HG02571 (cell line): ENCODE measurements around the gene GALNT14.

Experiments
- ATAC-seq: cut with Tn5 transposase; IDR thresholded peaks from one replicate; pipeline ENCODE4 v1.9.1; 2021; ENCODE audit warnings: mild to moderate bottlenecking, moderate library complexity; ENCODE audit not compliant: unreplicated experiment

GALNT14 gene

GRCh38 chr2:31136000-31136399, 2.2 kb downstream of the GALNT14 start:
- ATAC-seq: no peak

DNA sequence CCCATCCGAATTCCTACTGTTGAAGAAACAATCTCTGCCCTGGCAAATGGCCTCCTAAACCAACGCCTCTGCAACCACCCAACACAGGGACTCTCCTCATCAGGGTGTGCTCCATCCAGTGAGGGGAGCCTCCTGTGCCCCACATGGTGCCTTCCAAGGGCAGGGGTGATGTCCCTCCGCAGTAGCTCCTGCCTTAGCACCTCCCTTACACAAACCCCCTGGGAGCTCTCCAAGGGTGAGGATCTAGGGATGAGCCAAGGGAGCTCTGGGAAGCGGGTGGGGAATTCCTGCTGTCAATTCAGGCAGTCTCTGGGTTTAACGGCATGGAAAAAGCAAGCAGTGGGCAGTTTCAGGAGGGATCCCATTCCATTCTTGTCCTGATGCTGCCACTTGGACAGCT, 3.8 kb downstream of the GALNT14 start:
- ATAC-seq: no peak

- ATAC-seq: no peak
These were observed 5.5 kb downstream of the GALNT14 start for GRCh38 chr2:31132786-31133185.

- ATAC-seq: no peak
These were observed 6.4 kb downstream of the GALNT14 start for GRCh38 chr2:31131871-31132270.

DNA sequence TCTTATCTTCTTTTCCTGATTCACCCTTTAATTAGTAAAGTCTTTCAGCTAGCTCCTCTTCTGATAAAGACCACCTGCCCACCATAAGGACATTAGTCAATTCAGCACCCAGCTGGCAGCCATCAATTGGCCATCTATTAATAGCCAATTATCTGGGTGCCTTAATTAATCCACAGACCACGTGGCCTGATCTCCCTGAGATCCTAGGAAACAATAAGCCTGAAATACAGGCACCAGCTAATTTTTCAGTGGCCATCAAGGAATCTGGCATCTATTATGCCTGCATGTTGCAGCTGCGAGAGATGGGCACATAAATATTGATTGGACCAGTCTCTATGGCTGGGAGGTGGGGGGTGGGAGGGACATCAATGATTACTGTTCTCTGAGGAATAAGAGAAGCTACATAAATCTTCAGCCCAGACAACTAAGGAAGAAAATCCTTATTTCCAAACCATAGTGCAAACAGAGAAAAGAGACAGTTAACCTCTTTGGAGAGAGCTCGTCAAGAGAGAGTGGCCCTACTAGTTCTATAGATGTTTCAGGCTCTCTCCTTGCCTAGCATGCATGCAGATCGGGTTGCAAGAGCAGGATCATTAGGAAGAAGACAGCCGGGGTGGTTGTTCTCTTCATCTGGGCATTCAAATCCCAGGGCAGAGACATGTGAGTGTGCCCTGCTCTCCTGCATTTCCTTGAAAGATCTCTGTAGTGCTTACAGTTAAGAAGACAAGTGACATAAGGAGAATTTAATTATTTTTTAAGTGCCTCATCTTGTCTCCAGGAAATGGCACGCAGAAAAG, 8.7 kb downstream of the GALNT14 start:
- ATAC-seq: no peak

- no peak for ATAC-seq
These were observed 10.3 kb downstream of the GALNT14 start for GRCh38 chr2:31127931-31128330.

DNA sequence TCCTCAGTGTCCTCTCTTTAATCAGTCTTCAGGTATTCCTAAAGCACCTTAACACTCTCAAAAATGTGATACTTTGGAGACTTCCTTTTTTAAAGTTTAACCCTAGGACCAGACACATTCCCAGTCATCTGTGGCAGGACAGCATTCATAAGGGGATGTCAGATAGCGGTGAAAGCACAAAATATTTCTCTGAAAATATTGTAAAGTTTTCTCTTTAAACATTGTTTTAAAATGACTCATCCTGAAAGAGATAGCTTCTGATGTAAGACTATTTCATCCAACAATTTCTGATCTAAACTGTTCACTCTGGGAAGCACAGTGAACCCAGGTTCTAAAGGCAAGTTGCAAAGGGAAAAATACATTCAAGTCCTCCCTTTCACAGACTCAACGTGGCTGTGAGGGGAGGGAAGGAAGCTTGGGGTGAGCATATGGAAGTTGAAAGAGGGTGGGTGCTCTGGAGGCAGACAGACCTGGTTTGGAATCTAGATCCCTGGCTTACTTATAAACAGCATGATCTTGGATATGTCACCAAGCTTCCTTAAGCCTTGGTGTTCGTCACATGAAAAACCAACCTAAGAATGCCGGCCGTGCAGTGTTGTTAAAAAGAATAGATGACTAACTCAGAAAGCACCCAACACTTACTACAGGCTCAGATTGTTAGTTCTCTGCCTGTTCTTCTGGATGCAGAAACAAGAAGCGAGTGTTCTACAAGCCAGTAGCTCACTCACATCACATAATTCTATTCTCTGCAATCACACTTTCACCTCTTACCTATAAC, 12.1 kb downstream of the GALNT14 start:
- ATAC-seq: no peak

GRCh38 chr2:31124904-31125303, 13.3 kb downstream of the GALNT14 start:
- ATAC-seq: no peak

DNA sequence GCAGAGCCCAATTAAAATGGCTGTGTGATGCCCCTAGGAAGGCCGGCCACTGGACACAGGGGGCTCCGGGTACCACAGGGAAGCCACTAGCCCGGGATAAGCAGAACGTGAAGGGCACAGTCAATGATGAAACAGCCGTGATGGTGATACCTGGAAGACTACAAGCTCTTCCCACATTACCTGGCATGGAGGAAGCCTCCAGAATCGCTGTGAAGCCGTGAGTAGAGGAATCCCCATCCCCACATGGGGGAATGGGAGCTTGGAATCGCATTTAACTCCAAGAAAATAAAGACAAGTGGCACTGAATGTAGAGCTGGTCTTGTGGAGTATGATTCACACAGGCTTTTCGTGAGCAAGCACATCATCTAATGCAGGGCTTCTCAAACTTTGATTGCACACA, 16.1 kb downstream of the GALNT14 start:
- ATAC-seq: no peak

- ATAC-seq: no peak
These were observed 24.5 kb downstream of the GALNT14 start for GRCh38 chr2:31113765-31114164.

DNA sequence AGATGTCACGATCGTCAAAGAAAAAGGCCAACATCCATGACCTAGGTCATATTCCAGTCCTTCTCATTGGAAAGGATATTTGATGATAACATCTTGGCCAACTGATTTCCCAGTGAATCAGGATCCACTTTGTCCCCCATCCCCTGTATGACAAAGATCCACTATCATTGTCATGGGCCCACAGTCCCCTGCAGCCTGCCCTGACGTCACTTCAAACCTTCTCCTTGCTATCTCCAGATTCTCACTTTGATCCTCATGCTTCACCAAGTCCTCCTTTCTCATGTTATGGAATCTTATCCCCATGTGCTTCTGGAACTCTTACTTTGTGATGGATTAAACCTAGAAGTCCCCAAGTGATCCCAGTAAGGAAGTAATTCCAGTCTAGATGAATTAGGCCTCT, 25.7 kb downstream of the GALNT14 start:
- ATAC-seq: no peak

DNA sequence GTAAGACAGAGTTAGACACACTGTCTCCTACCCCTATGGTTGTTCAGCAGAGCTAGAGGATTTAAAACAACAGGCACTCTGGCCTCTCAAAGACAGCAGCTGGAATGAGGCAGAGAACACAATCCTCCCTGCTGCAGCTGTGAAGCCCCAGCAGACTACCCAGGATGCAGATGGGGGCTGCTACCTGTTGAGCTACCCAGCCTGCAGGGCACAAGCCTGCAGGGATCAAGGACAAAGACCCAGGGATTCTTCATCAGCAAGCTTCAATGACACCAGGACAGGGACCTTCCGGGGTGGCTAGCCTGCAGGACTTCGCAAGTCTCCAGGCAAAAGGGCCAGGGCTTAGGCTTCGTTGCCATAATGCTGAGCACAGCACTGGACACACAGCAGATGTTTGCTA, 27.2 kb downstream of the GALNT14 start:
- no peak for ATAC-seq

GRCh38 chr2:31110431-31110830, 27.8 kb downstream of the GALNT14 start:
- no peak for ATAC-seq

- ATAC-seq: no peak
These were observed 28.5 kb downstream of the GALNT14 start for GRCh38 chr2:31109633-31110192.

DNA sequence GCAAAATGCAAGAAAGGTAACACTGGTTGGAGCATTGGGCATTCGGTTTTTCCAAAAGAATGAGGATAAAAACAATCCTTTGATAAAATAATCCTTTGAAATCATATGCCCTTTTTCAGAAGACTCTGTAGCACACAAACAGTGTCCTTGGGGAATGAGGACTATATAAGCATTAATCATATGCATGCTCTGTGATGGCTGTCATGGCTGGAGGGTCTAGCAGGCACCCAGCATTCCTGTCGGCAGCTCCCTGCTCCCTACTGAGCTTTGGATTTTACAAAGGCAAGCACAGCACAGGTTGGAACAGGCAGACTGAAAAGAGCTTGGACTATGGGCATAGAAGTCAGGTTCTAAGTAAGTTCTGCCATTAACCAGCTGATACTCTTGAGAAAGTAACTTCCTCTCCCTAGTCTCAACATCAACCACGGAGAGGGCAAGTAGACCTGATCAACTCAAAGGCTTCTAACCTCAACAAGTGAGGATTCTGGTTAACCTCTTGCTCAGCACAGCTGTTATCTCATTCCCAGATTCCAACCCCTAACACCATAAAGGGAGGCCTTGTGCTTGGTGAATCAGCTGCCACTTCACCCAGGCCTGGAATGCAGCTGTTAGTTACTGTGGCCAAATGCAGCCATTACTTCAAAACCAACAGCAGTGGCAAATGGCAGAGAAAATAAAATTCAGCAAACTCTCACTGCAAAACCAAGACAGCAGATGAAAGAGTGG, 29.5 kb downstream of the GALNT14 start:
- no peak for ATAC-seq

GRCh38 chr2:31107591-31108300, 30.5 kb downstream of the GALNT14 start:
- ATAC-seq: no peak

GRCh38 chr2:31101701-31102100, 36.5 kb downstream of the GALNT14 start:
- ATAC-seq: no peak

DNA sequence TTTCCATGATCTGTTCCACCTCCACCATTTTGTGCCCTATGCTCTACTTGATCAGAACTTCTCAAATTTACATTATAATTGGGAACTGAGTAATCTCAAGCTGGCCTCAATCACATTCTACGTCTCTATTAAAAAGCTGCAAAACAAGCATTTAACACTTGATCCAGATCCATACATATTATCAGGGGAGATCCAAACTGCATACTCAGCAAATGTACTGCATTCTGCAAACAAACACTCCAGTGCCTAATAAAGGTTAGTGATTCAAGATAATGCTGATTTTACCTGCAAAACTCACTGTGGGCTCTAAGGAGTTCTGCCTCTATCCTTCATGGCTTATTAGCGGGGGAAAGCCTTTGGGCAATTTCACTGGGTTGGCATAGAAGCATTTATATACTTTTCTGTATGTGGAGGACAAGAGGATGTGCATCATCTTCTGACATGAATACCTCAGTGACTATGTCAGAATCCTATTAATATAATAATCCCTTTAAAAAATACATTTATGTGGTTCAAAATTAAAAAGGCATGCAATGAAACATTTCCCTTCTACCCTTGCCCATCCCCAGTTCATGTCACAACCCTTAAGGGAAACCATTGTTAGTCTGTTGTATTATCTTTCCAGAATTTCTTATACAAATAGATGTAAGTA, 40.2 kb downstream of the GALNT14 start:
- ATAC-seq: no peak

GRCh38 chr2:31090188-31090587, 48.1 kb downstream of the GALNT14 start:
- no peak for ATAC-seq

GRCh38 chr2:31089645-31090044, 48.6 kb downstream of the GALNT14 start:
- no peak for ATAC-seq
